SK-N-SH (cell line): ENCODE results near the gene GLA. TPM values are rescaled to one million over a fixed set of nuclear protein-coding genes. Genes with fewer than 3 reads are reported as not detected.

ENCODE experiments used
- FOSL2 ChIP-seq: IDR thresholded peaks from 2 replicates; pipeline ENCODE4 v1.4.0; 2012; ENCODE audit warnings: low read depth, mild to moderate bottlenecking, moderate library complexity, borderline replicate concordance
- polyA plus RNA-seq, 3 experiments: library from polyadenylated mRNA; depleted of rRNA; stranded (reverse); fragments of >200 nt; gene quantifications; 2 replicates each; pipeline ENCODE4 v1.2.3, GENCODE V29; 2012
- TF ChIP-seq, protein P1 (sequence below): fragments of 200-600 bp; sonication (generic); IDR thresholded peaks from 2 replicates; pipeline ENCODE4 v1.6.1; 2017; ENCODE audit warnings: antibody characterized with exemption, mild to moderate bottlenecking, moderate library complexity

Gene GLA
- polyA plus RNA-seq, 1 of the 3 experiments (the other 2 are of a cell fraction): 20.4 TPM

DNA sequence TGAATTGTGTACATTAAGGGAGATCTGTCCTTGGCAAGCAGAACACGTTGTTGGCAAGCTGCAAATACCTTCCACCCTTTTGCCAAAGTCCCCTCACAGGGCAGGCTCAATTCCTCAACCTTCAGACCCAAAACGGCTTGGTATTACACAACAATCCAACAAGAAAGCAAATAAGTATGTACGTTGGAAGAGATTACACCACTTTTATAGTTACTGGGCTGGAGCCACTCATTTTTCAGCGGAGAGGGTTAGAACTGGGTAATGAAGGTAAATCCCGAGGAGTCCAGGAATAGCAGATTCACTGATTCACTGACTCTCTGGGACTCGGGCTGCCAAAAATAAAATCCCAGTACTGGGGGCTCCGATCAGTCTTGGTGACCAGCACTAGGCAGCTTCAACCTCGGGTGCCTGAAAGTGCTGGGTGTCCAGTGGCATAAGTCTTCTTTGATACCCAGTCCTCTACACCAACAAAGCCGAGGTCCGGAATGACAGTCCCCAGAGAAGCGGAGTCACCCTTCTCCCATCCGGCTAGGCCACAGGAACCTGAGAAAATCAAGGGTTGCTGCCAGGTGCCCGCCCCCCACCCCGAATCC is 59.8 kb downstream of the GLA start (continued):
- TF ChIP-seq, protein P1, sequence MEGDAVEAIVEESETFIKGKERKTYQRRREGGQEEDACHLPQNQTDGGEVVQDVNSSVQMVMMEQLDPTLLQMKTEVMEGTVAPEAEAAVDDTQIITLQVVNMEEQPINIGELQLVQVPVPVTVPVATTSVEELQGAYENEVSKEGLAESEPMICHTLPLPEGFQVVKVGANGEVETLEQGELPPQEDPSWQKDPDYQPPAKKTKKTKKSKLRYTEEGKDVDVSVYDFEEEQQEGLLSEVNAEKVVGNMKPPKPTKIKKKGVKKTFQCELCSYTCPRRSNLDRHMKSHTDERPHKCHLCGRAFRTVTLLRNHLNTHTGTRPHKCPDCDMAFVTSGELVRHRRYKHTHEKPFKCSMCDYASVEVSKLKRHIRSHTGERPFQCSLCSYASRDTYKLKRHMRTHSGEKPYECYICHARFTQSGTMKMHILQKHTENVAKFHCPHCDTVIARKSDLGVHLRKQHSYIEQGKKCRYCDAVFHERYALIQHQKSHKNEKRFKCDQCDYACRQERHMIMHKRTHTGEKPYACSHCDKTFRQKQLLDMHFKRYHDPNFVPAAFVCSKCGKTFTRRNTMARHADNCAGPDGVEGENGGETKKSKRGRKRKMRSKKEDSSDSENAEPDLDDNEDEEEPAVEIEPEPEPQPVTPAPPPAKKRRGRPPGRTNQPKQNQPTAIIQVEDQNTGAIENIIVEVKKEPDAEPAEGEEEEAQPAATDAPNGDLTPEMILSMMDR: no peak
- TF ChIP-seq FOSL2: no peak

Other genes with a start within 250 kb of the GLA start
- gene DRP2, start 188.1 kb downstream of the GLA start, polyA plus RNA-seq (2012; rRNA removed): 0.16 and 0.21 TPM in 2 replicates
- gene TAF7L, start 116.6 kb downstream of the GLA start, polyA plus RNA-seq (2012; rRNA removed): 0.38 and 0.39 TPM in 2 replicates
- 14.2 and 15.8 TPM in 2 replicates for gene TIMM8A, start 59.2 kb downstream of the GLA start, polyA plus RNA-seq (2012; rRNA removed)
- not detected in 2 replicates for gene BTK, start 21.7 kb downstream of the GLA start, polyA plus RNA-seq (2012; rRNA removed)
- gene RPL36A, start 16.9 kb downstream of the GLA start, polyA plus RNA-seq (2012; rRNA removed): 3,417 and 5,140 TPM in 2 replicates
- 32.5 and 44.9 TPM in 2 replicates for gene HNRNPH2, start 297 bp upstream of the GLA start, polyA plus RNA-seq (2012; rRNA removed)
- 3.7 and 3.8 TPM in 2 replicates for gene ARMCX4, start 77.5 kb upstream of the GLA start, polyA plus RNA-seq (2012; rRNA removed)
- 9.2 and 9.7 TPM in 2 replicates for gene ARMCX1, start 142.6 kb upstream of the GLA start, polyA plus RNA-seq (2012; rRNA removed)
- 49.7 and 57.8 TPM in 2 replicates for gene ARMCX6, start 210.1 kb upstream of the GLA start, polyA plus RNA-seq (2012; rRNA removed)
- gene ARMCX3, start 215.2 kb upstream of the GLA start, polyA plus RNA-seq (2012; rRNA removed): 23.1 and 34.7 TPM in 2 replicates